HG03097 (cell line): ENCODE results near the gene TTC36.
"Not testable (repeated sequence)": the region's sequence is repeated elsewhere in the genome, so short reads cannot be mapped to it uniquely, and the experiment has no call there.

Source experiments
- ATAC-seq: cut with Tn5 transposase; IDR thresholded peaks from one replicate; pipeline ENCODE4 v1.9.1; 2021; ENCODE audit not compliant: unreplicated experiment, low FRiP score

Gene TTC36

GRCh38 chr11:118574636-118575035 lies 47.4 kb downstream of the TTC36 start:
- ATAC-seq, result no peak

GRCh38 chr11:118577995-118578394 lies 50.7 kb downstream of the TTC36 start:
- ATAC-seq, result not testable (repeated sequence)
